IMR-90 (cell line): Measurements from ENCODE around the gene DDX10. TPM values are rescaled to one million over a fixed set of nuclear protein-coding genes. Genes with fewer than 3 reads are reported as not detected.

Source experiments
- ATAC-seq: fragments of 200-7000 bp; cut with Tn5 transposase; 2 replicates; pipeline ENCODE4 v1.9.1; 2020; ENCODE audit warnings: low read depth, mild to moderate bottlenecking, moderate library complexity
- BruUV-seq: library from RNA; stranded (reverse); fragments of 400-500 nt; replicated peaks from 2 replicates; lab custom pipeline; 2021; lab: Mats Ljungman, UMichigan
- CTCF ChIA-PET: fragments of 300-600 bp; formaldehyde crosslinking; extraction: SDS; loops from one replicate; lab custom pipeline; 2021; ENCODE audit warnings: antibody characterized with exemption; lab: Yijun Ruan, JAX
- POLR2A ChIA-PET: fragments of 300-600 bp; sonication (Branson Sonifier 250); formaldehyde crosslinking; loops from one replicate; lab custom pipeline; 2022; ENCODE audit warnings: antibody characterized with exemption; ENCODE audit not compliant: unreplicated experiment; lab: Charles Lee
- DNase-seq: peaks from one replicate; pipeline ENCODE4 v3.0.0; 2013
- H2AFZ ChIP-seq: replicated peaks from 2 replicates; pipeline ENCODE3; 2013; ENCODE audit warnings: low read length, mild to moderate bottlenecking; ENCODE audit not compliant: poor library complexity
- H2AK5ac ChIP-seq: 2 replicates; pipeline ENCODE4 v1.6.1; 2013; ENCODE audit warnings: low read depth, low read length, inconsistent platforms
- H2AK9ac ChIP-seq: replicated peaks from 2 replicates; pipeline ENCODE3; 2013; ENCODE audit warnings: mild to moderate bottlenecking, low read depth, low read length, moderate library complexity; ENCODE audit not compliant: poor library complexity
- H2BK120ac ChIP-seq: 2 replicates; pipeline ENCODE4 v1.6.1; 2013; ENCODE audit warnings: low read depth, low read length, inconsistent platforms
- H2BK15ac ChIP-seq: 3 replicates; pipeline ENCODE4 v1.6.1; 2013; ENCODE audit warnings: low read depth, low read length, inconsistent platforms
- H2BK20ac ChIP-seq: 2 replicates; pipeline ENCODE4 v1.6.1; 2013; ENCODE audit warnings: low read depth, mild to moderate bottlenecking, inconsistent platforms, low read length, moderate library complexity
- H2BK5ac ChIP-seq: 2 replicates; pipeline ENCODE4 v1.6.1; 2013; ENCODE audit warnings: mild to moderate bottlenecking, low read depth, low read length, inconsistent platforms; ENCODE audit not compliant: poor library complexity, severe bottlenecking
- H3K14ac ChIP-seq: replicated peaks from 2 replicates; pipeline ENCODE4 v1.6.1; 2013; ENCODE audit warnings: low read depth, low read length, inconsistent platforms
- H3K18ac ChIP-seq: 2 replicates; pipeline ENCODE4 v1.6.1; 2013; ENCODE audit warnings: low read depth, low read length, control low read depth
- H3K23ac ChIP-seq: 2 replicates; pipeline ENCODE4 v1.6.1; 2013; ENCODE audit warnings: low read depth, low read length, inconsistent platforms
- H3K27ac ChIP-seq: 2 replicates; pipeline ENCODE4 v1.5.1; 2013; ENCODE audit warnings: mild to moderate bottlenecking, control low read depth, low read length; ENCODE audit not compliant: insufficient read depth
- H3K27me3 ChIP-seq: 2 replicates; pipeline ENCODE4 v1.6.1; 2013; ENCODE audit warnings: low read length; ENCODE audit not compliant: control insufficient read depth, insufficient read depth
- H3K36me3 ChIP-seq: 2 replicates; pipeline ENCODE4 v1.6.1; 2013; ENCODE audit warnings: low read length, mixed read lengths; ENCODE audit not compliant: control insufficient read depth, insufficient read depth
- H3K4ac ChIP-seq: 2 replicates; pipeline ENCODE4 v1.6.1; 2013; ENCODE audit warnings: low read depth, low read length, inconsistent platforms
- H3K4me1 ChIP-seq: 2 replicates; pipeline ENCODE4 v1.6.1; 2013; ENCODE audit warnings: low read length, mixed read lengths; ENCODE audit not compliant: control insufficient read depth, insufficient read depth
- H3K4me2 ChIP-seq: 2 replicates; pipeline ENCODE4 v1.6.1; 2013; ENCODE audit warnings: low read depth, mild to moderate bottlenecking, control low read depth, low read length, moderate library complexity
- H3K4me3 ChIP-seq: 2 replicates; pipeline ENCODE4 v1.5.1; 2013; ENCODE audit warnings: low read depth, mild to moderate bottlenecking, control low read depth, low read length, moderate library complexity; ENCODE audit not compliant: insufficient read depth
- H3K56ac ChIP-seq: 2 replicates; pipeline ENCODE4 v1.6.1; 2013; ENCODE audit warnings: low read length, inconsistent platforms; ENCODE audit not compliant: insufficient read depth; ENCODE audit errors: extremely low read depth
- H3K79me1 ChIP-seq, 2 experiments: 2 replicates each; pipeline ENCODE4 v1.6.1; 2013; ENCODE audit warnings: low read length in 2 of 2, inconsistent platforms in 1 of 2, low read depth in 1 of 2
- H3K9ac ChIP-seq: 2 replicates; pipeline ENCODE4 v1.6.1; 2013; ENCODE audit warnings: low read depth, low read length, control low read depth
- H3K9me1 ChIP-seq: 2 replicates; pipeline ENCODE4 v1.6.1; 2013; ENCODE audit warnings: low read length, inconsistent platforms; ENCODE audit not compliant: insufficient read depth
- H3K9me3 ChIP-seq: 2 replicates; pipeline ENCODE4 v1.6.1; 2013; ENCODE audit warnings: low read length; ENCODE audit not compliant: control insufficient read depth, insufficient read depth
- H4K20me1 ChIP-seq: 2 replicates; pipeline ENCODE4 v1.6.1; 2013; ENCODE audit warnings: low read length, inconsistent platforms; ENCODE audit not compliant: insufficient read depth
- H4K5ac ChIP-seq: 2 replicates; pipeline ENCODE4 v1.6.1; 2013; ENCODE audit warnings: mild to moderate bottlenecking, low read depth, low read length, control low read depth
- H4K8ac ChIP-seq, 2 experiments: 2 replicates each; pipeline ENCODE4 v1.6.1; 2013; ENCODE audit warnings: low read depth in 2 of 2, low read length in 2 of 2, control low read depth in 1 of 2, inconsistent platforms in 1 of 2
- H4K91ac ChIP-seq: 2 replicates; pipeline ENCODE4 v1.6.1; 2013; ENCODE audit warnings: low read depth, low read length, inconsistent platforms; ENCODE audit not compliant: insufficient read depth
- BHLHE40 ChIP-seq: fragments of 150-350 bp; IDR thresholded peaks from 2 replicates; pipeline ENCODE4 v1.6.1; 2016; ENCODE audit warnings: mild to moderate bottlenecking, low read depth, low read length
- CEBPB ChIP-seq: IDR thresholded peaks from 2 replicates; pipeline ENCODE4 v1.6.1; 2012; ENCODE audit warnings: low read depth, low read length, improper control_type of control experiment
- CHD1 ChIP-seq: IDR thresholded peaks from 2 replicates; pipeline ENCODE4 v1.6.1; 2012; ENCODE audit warnings: low read depth, low read length, improper control_type of control experiment
- CTCF ChIP-seq: conservative IDR thresholded peaks from 2 replicates; pipeline ENCODE4 v1.5.1; 2012; ENCODE audit warnings: mild to moderate bottlenecking, low read depth, low read length, improper control_type of control experiment
- ELK1 ChIP-seq: fragments of 150-350 bp; IDR thresholded peaks from 2 replicates; pipeline ENCODE4 v1.6.1; 2016; ENCODE audit warnings: low read depth, mild to moderate bottlenecking, low read length, moderate library complexity, borderline replicate concordance
- FOS ChIP-seq: fragments of 150-350 bp; IDR thresholded peaks from 2 replicates; pipeline ENCODE4 v1.6.1; 2016; ENCODE audit warnings: low read depth, low read length
- MAFK ChIP-seq: IDR thresholded peaks from 2 replicates; pipeline ENCODE4 v1.6.1; 2012; ENCODE audit warnings: low read depth, low read length, improper control_type of control experiment
- MAZ ChIP-seq: IDR thresholded peaks from 2 replicates; pipeline ENCODE4 v1.6.1; 2012; ENCODE audit warnings: low read depth, mild to moderate bottlenecking, low read length, improper control_type of control experiment, moderate library complexity, borderline replicate concordance
- MXI1 ChIP-seq: IDR thresholded peaks from 2 replicates; pipeline ENCODE4 v1.6.1; 2012; ENCODE audit warnings: low read depth, mild to moderate bottlenecking, low read length, moderate library complexity, borderline replicate concordance
- NFE2L2 ChIP-seq: fragments of 150-350 bp; IDR thresholded peaks from 2 replicates; pipeline ENCODE4 v1.6.1; 2016; ENCODE audit warnings: low read depth, mild to moderate bottlenecking, low read length
- POLR2A ChIP-seq: IDR thresholded peaks from 2 replicates; pipeline ENCODE4 v1.6.1; 2012; ENCODE audit warnings: mild to moderate bottlenecking, low read depth, low read length
- RCOR1 ChIP-seq: IDR thresholded peaks from 2 replicates; pipeline ENCODE4 v1.6.1; 2012; ENCODE audit warnings: mild to moderate bottlenecking, low read length, improper control_type of control experiment; ENCODE audit not compliant: insufficient replicate concordance
- RFX5 ChIP-seq: IDR thresholded peaks from 2 replicates; pipeline ENCODE4 v1.8.0; 2012; ENCODE audit warnings: low read depth, mild to moderate bottlenecking, low read length, moderate library complexity
- SMC3 ChIP-seq: fragments of 150-350 bp; IDR thresholded peaks from 2 replicates; pipeline ENCODE4 v1.6.1; 2016; ENCODE audit warnings: low read depth, mild to moderate bottlenecking, antibody characterized with exemption, low read length, moderate library complexity
- USF2 ChIP-seq: fragments of 150-350 bp; IDR thresholded peaks from 2 replicates; pipeline ENCODE4 v1.6.1; 2017; ENCODE audit warnings: mild to moderate bottlenecking, antibody characterized with exemption, low read length, low read depth
- WGBS, 2 experiments: methylation state at CpG; one replicate each; pipeline versions ENCODE4 v1.1.5 to v1.1.7; 2013; ENCODE audit warnings: missing lambda C conversion rate in 2 of 2; ENCODE audit not compliant: insufficient read length in 1 of 2; ENCODE audit errors: extremely low coverage in 2 of 2; 5-methylcytosine and 5-hydroxymethylcytosine counted together
- dilution Hi-C: fragments of 300-500 bp; cut with HindIII; formaldehyde crosslinking; loops from one replicate; pipeline ENCODE4 v1.14.3; 2018; ENCODE audit warnings: low sequenced_read_pairs; ENCODE audit not compliant: unreplicated experiment
- in situ Hi-C: fragments of 300-500 bp; cut with MboI; formaldehyde crosslinking; loops from 3 replicates; pipeline ENCODE4 v1.14.3; 2019; ENCODE audit warnings: low sequenced_read_pairs, inconsistent platforms, mixed read lengths
- intact Hi-C: fragments of 100-400 bp; cut with micrococcal nuclease; formaldehyde crosslinking; loops from 2 replicates; pipeline ENCODE4 v1.10.0; 2022
- polyA plus RNA-seq, 3 experiments: library from polyadenylated mRNA; depleted of rRNA; stranded (reverse); fragments of >200 nt; gene quantifications; 2 replicates each; pipeline ENCODE4 v1.2.3, GENCODE V29; 2012; ENCODE audit warnings: low replicate concordance in 1 of 3
- total RNA-seq: library from RNA; depleted of rRNA; stranded (reverse); fragments of >200 nt; gene quantifications from 2 replicates; pipeline ENCODE4 v1.2.3, GENCODE V29; 2012

Gene DDX10
- total and polyA plus RNA-seq, 2 of the 4 experiments (the other 2 are of a cell fraction): 20.0 to 31.9 TPM

GRCh38 chr11:108880510-108880909 is 215.6 kb downstream of the DDX10 start:
- Histone ChIP-seq H2BK120ac (no peak overlapping the region), H4K20me1 (no peaks in the 10 kb centered on the region), H3K4ac (no peak overlapping the region), H3K4me1 (peaks cover 4% of the 10 kb centered on the region; the same call in 1 of the 2 replicates), H3K4me2 (no peak overlapping the region), H2BK5ac (no peak overlapping the region), H2BK20ac (no peak overlapping the region), H3K4me3 (no peak overlapping the region), H2AK9ac (no peak overlapping the region), H2BK15ac (no peak overlapping the region), H3K9me1 (no peaks in the 10 kb centered on the region), H3K27me3 (no peaks in the 10 kb centered on the region), H4K91ac (no peak overlapping the region), H3K9me3 (no peaks in the 10 kb centered on the region), H3K56ac (no peak overlapping the region), H4K8ac (no peak overlapping the region), H3K27ac (no peak overlapping the region), H3K23ac (no peak overlapping the region), H2AFZ (no peak overlapping the region), H3K18ac (no peak overlapping the region), H3K14ac (no peak overlapping the region), H3K36me3 (no peaks in the 10 kb centered on the region), H2AK5ac (no peak overlapping the region), H4K5ac (no peak overlapping the region), H3K79me1 (peaks cover 0 to 7% of the 10 kb centered on the region in 2 experiments; a peak in 1 of 4 replicates), H3K9ac (no peak overlapping the region)
- no peak for TF ChIP-seq USF2
- TF ChIP-seq CHD1: no peak
- no peak for TF ChIP-seq ELK1
- TF ChIP-seq MAZ: no peak
- TF ChIP-seq CTCF: no peak
- no peak for TF ChIP-seq NFE2L2
- no peak for TF ChIP-seq FOS
- TF ChIP-seq CEBPB: no peak
- no peak for TF ChIP-seq POLR2A
- TF ChIP-seq BHLHE40: no peak
- no peak for TF ChIP-seq RFX5
- TF ChIP-seq MAFK: no peak
- no peak for TF ChIP-seq MXI1
- no peak for TF ChIP-seq RCOR1
- TF ChIP-seq SMC3: no peak
- CTCF ChIA-PET: interaction anchor here (1.3 kb wide), 1 partner anchor 182 kb away, joined by 4 read pairs; no protein-coding TSS in a partner anchor
- ATAC-seq (no peak; the same call in 1 of the 2 replicates), DNase-seq (peak; percentile 31)
- in situ Hi-C loops: no loop called here
- intact Hi-C loops: loop anchor here (10.0 kb wide), 1 partner anchor 1054 kb away; no protein-coding TSS in a partner anchor
- POLR2A ChIA-PET: no interaction called here
- dilution Hi-C loops: no loop called here
- no TSS peak for BruUV-seq
- no CpG with 5 or more reads among the region's 5 CpGs for WGBS, 2 experiments
